GM18951 (cell line): ENCODE data around the gene ARL15.

Experiments
- POLR2A ChIP-seq: IDR thresholded peaks from 4 replicates; pipeline ENCODE4 v1.6.1; 2011; ENCODE audit warnings: mild to moderate bottlenecking; ENCODE audit not compliant: insufficient read length, insufficient read depth; ENCODE audit errors: extremely low read depth
- in situ Hi-C: fragments of 300-500 bp; cut with MboI; formaldehyde crosslinking; loops from one replicate; pipeline ENCODE4 v1.12.0; 2022; ENCODE audit warnings: low sequenced_read_pairs, mixed read lengths, inconsistent platforms; ENCODE audit not compliant: unreplicated experiment

Gene ARL15

GRCh38 chr5:53922508-53923498 is 387.6 kb downstream of the ARL15 start:
- in situ Hi-C loops: no loop called here
- TF ChIP-seq POLR2A: no peak

GRCh38 chr5:53917826-53918225 is 392.5 kb downstream of the ARL15 start:
- no peak for TF ChIP-seq POLR2A
- in situ Hi-C loops: no loop called here

GRCh38 chr5:53917095-53917494 is 393.3 kb downstream of the ARL15 start:
- no peak for TF ChIP-seq POLR2A
- in situ Hi-C loops: no loop called here

- in situ Hi-C loops: no loop called here
These were observed 395.3 kb downstream of the ARL15 start for GRCh38 chr5:53915120-53915519.

GRCh38 chr5:53913941-53914340 is 396.4 kb downstream of the ARL15 start:
- in situ Hi-C loops: no loop called here
- TF ChIP-seq POLR2A: no peak

More at GRCh38 chr5:53915120-53915519, 395.3 kb downstream of the ARL15 start:
- TF ChIP-seq POLR2A: no peak

GRCh38 chr5:53908757-53909156 is 401.6 kb downstream of the ARL15 start:
- in situ Hi-C loops: no loop called here

GRCh38 chr5:53907827-53908226 is 402.5 kb downstream of the ARL15 start:
- in situ Hi-C loops: no loop called here
- TF ChIP-seq POLR2A: no peak

More at GRCh38 chr5:53908757-53909156, 401.6 kb downstream of the ARL15 start:
- TF ChIP-seq POLR2A: no peak

- in situ Hi-C loops: no loop called here
- no peak for TF ChIP-seq POLR2A
These were observed 403.6 kb downstream of the ARL15 start for GRCh38 chr5:53906736-53907135.

- in situ Hi-C loops: no loop called here
- no peak for TF ChIP-seq POLR2A
These were observed 408.0 kb downstream of the ARL15 start for GRCh38 chr5:53902296-53902907.

GRCh38 chr5:53900677-53901076 is 409.7 kb downstream of the ARL15 start:
- in situ Hi-C loops: no loop called here

GRCh38 chr5:53895091-53895683 is 415.2 kb downstream of the ARL15 start:
- no peak for TF ChIP-seq POLR2A
- in situ Hi-C loops: no loop called here

More at GRCh38 chr5:53900677-53901076, 409.7 kb downstream of the ARL15 start:
- TF ChIP-seq POLR2A: no peak

GRCh38 chr5:53893626-53894025 is 416.7 kb downstream of the ARL15 start:
- no peak for TF ChIP-seq POLR2A
- in situ Hi-C loops: no loop called here

- no peak for TF ChIP-seq POLR2A
- in situ Hi-C loops: no loop called here
These were observed 418.1 kb downstream of the ARL15 start for GRCh38 chr5:53892224-53892623.
